GM12878 (cell line): Measurements from ENCODE around the gene GAMT. TPM values are rescaled to one million over a fixed set of nuclear protein-coding genes. Genes with fewer than 3 reads are reported as not detected.

Experiments used
- ATF3 ChIP-seq: IDR thresholded peaks from 2 replicates; pipeline ENCODE4 v1.6.1; 2011; ENCODE audit warnings: low read depth, mild to moderate bottlenecking, low read length, moderate library complexity, borderline replicate concordance; ENCODE audit errors: extremely low read depth
- CEBPB ChIP-seq, 2 experiments: fragments of 150-350 bp in 1 of 2; IDR thresholded peaks; 2 replicates each; pipeline ENCODE4 v1.6.1; 2012 to 2014; ENCODE audit warnings: low read depth in 2 of 2, low read length in 2 of 2, borderline replicate concordance in 1 of 2, inconsistent platforms in 1 of 2
- GABPA ChIP-seq: IDR thresholded peaks from 2 replicates; pipeline ENCODE4 v1.6.1; 2014; ENCODE audit warnings: antibody characterized with exemption, low read depth, mild to moderate bottlenecking, inconsistent platforms
- GATAD2B ChIP-seq: fragments of 450-650 bp; conservative IDR thresholded peaks from 2 replicates; pipeline ENCODE4 v1.6.1; 2017; ENCODE audit warnings: low read depth, mild to moderate bottlenecking, moderate library complexity
- KAT2A ChIP-seq: conservative IDR thresholded peaks from 2 replicates; pipeline ENCODE4 v1.6.1; 2011; ENCODE audit warnings: low read depth, low read length; ENCODE audit not compliant: control insufficient read depth
- KLF5 ChIP-seq: fragments of 450-650 bp; IDR thresholded peaks from 2 replicates; pipeline ENCODE4 v1.6.1; 2014; ENCODE audit warnings: mild to moderate bottlenecking; ENCODE audit not compliant: partially characterized antibody
- MEF2A ChIP-seq: IDR thresholded peaks from 2 replicates; pipeline ENCODE4 v1.6.1; 2011; ENCODE audit warnings: low read depth, mild to moderate bottlenecking, low read length, moderate library complexity; ENCODE audit not compliant: insufficient read depth
- MYB ChIP-seq: fragments of 150-350 bp; IDR thresholded peaks from 2 replicates; pipeline ENCODE4 v1.6.1; 2014; ENCODE audit warnings: mild to moderate bottlenecking, low read depth, low read length, borderline replicate concordance
- PBX3 ChIP-seq: IDR thresholded peaks from 2 replicates; pipeline ENCODE4 v1.6.1; 2011; ENCODE audit warnings: mild to moderate bottlenecking, low read depth, low read length, moderate library complexity; ENCODE audit not compliant: insufficient replicate concordance
- RB1 ChIP-seq: fragments of 450-650 bp; formaldehyde crosslinking; IDR thresholded peaks from 2 replicates; pipeline ENCODE4 v1.6.1; 2017; ENCODE audit warnings: mild to moderate bottlenecking, borderline replicate concordance
- SIN3A ChIP-seq: IDR thresholded peaks from 2 replicates; pipeline ENCODE4 v1.6.1; 2012; ENCODE audit warnings: low read depth, low read length, improper control_type of control experiment
- SIX5 ChIP-seq: IDR thresholded peaks from 2 replicates; pipeline ENCODE4 v1.6.1; 2011; ENCODE audit warnings: mild to moderate bottlenecking, low read depth, low read length, moderate library complexity; ENCODE audit not compliant: severe bottlenecking
- SPI1 ChIP-seq: IDR thresholded peaks from 2 replicates; pipeline ENCODE4 v1.6.1; 2011; ENCODE audit warnings: low read depth, mild to moderate bottlenecking, low read length, moderate library complexity, borderline replicate concordance; ENCODE audit not compliant: insufficient read depth
- SRF ChIP-seq, 2 experiments: IDR thresholded peaks; 2 replicates each; pipeline ENCODE4 v1.6.1; 2011; ENCODE audit warnings: low read depth in 2 of 2, low read length in 2 of 2, mild to moderate bottlenecking in 1 of 2, moderate library complexity in 1 of 2
- SUZ12 ChIP-seq: fragments of 200-600 bp; sonication (generic); IDR thresholded peaks from one replicate; pipeline ENCODE4 v1.6.1; 2018; ENCODE audit warnings: antibody characterized with exemption, mild to moderate bottlenecking; ENCODE audit not compliant: unreplicated experiment
- TARDBP ChIP-seq: IDR thresholded peaks from 2 replicates; pipeline ENCODE4 v1.6.1; 2016; ENCODE audit warnings: borderline replicate concordance
- YBX1 ChIP-seq: fragments of 450-650 bp; IDR thresholded peaks from 2 replicates; pipeline ENCODE4 v1.6.1; 2016; ENCODE audit warnings: antibody characterized with exemption
- ZBTB11 ChIP-seq: fragments of 450-650 bp; formaldehyde crosslinking; IDR thresholded peaks from 2 replicates; pipeline ENCODE4 v1.5.0; 2022; ENCODE audit warnings: mild to moderate bottlenecking, missing genetic modification characterization
- polyA plus RNA-seq, 11 experiments: library from polyadenylated mRNA; depleted of rRNA in 4 of 11; unstranded in 6 of 11; stranded (reverse) in 5 of 11; fragments of >200 nt; fragmentation: Nextera tagmentation in 4 of 11; fragmentation: Illumina TruSeq in 1 of 11; extraction: Ambion mirVana in 4 of 11; extraction: Trizol in 1 of 11; gene quantifications; 1 replicate in 1 of 11; 2 replicates in 10 of 11; pipeline versions ENCODE4 v1.2.1 to v1.2.3, GENCODE V29; 2011 to 2016; ENCODE audit warnings: inconsistent platforms in 2 of 11, missing spikeins in 2 of 11, low read depth in 1 of 11
- total RNA-seq, 4 experiments: library from RNA; depleted of rRNA in 3 of 4; stranded (reverse); fragments of >200 nt in 3 of 4; fragmentation: Illumina TruSeq in 1 of 4; extraction: Trizol in 1 of 4; gene quantifications; 2 replicates each; pipeline versions ENCODE4 v1.2.1 to v1.2.3, GENCODE V29; 2013 to 2021

The GAMT gene
- total and polyA plus RNA-seq, 10 of the 15 experiments (the other 5 are each of a cell fraction or from before 2014, with no cell fraction given), result 1.6 to 131 (median 38.8) TPM

- TF ChIP-seq SIX5, result peak; percentile 86
- TF ChIP-seq SPI1, result no peak
- TF ChIP-seq SRF (IDR thresholded peaks at IDR 0.05; ENCODE audit: low read depth in 2 of 2, low read length in 2 of 2), result peak; percentile 34 to 95; a peak in 2 of 4 replicates
- peak; percentile 96 for TF ChIP-seq SIN3A
- TF ChIP-seq GATAD2B, result peak; percentile 97
- no peak for TF ChIP-seq YBX1
- TF ChIP-seq RB1, result peak; percentile 98; the same call in 1 of the 2 replicates
- peak; percentile 93 for TF ChIP-seq GABPA
- TF ChIP-seq KLF5, result peak; percentile 93
- no peak for TF ChIP-seq ATF3
- no peak for TF ChIP-seq SUZ12
- 0 out of 2 replicates have a peak, but pooled peaks have one; percentile 35 for TF ChIP-seq MYB
- TF ChIP-seq PBX3, result peak; percentile 45
- TF ChIP-seq TARDBP, result peak; percentile 98
- no peak for TF ChIP-seq KAT2A
- TF ChIP-seq MEF2A, result peak; percentile 86; the same call in 1 of the 2 replicates
- peak in 1 of 2 experiments; percentile 90; a peak in 2 of 4 replicates for TF ChIP-seq CEBPB (IDR thresholded peaks at IDR 0.05; ENCODE audit: borderline replicate concordance in 1 of 2, low read depth in 2 of 2, low read length in 2 of 2)
- TF ChIP-seq ZBTB11 (CRISPR knock-in tag), result peak; percentile 100
Observed at GRCh38 chr19:1383312-1384084, 17.8 kb downstream of the GAMT start, which contains the start of gene NDUFS7 (continued).
